GM18868 (cell line): Measurements from ENCODE around the gene MT3.
A peak's percentile ranks its signal among the peaks of the same experiment; 100 is the strongest.

Source experiments
- ATAC-seq: cut with Tn5 transposase; IDR thresholded peaks from one replicate; pipeline ENCODE4 v1.9.1; 2021; ENCODE audit warnings: mild to moderate bottlenecking, moderate library complexity; ENCODE audit not compliant: unreplicated experiment

Gene MT3

DNA sequence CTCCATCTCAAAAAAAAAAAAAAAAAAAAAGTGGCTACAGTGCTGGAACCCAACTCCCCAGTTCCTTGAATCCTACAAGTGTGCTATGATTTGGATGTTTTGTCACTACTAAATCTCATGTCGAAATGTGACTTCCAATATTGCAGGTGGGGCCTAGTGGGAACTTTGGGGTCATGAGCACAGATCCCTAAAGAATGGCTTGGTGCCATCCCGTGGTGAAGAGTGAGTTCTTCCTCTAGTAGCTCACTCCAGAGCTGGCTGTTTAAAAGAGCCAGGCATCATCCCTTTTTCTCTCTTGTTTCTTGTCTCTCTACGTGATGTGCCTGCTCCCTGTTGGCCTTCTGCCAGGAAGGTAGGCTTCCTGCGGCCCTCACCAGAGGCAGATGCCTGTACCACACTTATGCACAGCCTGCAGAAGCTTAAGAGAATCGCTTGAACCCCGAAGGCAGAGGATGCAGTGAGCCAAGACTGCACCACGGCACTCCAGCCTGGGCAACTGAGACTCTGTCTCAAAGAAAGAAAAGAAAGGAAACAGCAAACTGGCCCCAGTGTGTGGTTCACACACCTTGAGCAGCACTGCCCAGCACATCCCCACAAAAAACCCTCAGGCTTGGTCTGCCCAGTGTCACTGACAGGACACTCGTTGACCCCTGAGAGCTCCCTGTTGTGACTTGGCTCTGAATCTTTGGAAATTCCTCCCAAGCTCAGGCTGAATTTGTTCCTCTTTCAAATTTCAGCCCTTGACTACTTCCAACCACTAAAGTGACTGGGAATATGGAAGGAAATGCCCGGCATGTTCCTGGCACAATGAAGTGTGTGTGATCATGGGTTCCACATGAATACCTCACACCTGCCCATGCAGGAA lies 39.4 kb downstream of the MT3 start:
- no peak for ATAC-seq

DNA sequence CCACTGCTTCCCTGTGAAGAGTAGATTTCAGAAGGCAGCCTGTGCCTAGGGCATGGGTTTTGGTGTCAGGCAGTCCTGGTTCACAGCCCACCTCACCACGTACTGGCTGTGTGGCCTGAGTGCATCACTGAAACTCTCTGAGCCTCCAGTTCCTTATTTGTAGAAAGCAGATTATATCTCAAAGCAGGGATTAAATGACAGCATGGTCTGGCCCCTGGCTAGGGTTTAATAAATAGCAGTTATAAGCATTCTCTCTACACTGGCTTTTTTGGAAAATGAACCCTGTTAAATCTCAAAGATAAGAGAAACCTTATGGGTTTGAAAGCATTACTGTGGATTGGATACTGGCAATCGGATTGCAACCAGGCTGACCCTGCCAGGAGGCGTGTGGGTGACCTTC lies 40.2 kb downstream of the MT3 start:
- ATAC-seq = peak; percentile 33

DNA sequence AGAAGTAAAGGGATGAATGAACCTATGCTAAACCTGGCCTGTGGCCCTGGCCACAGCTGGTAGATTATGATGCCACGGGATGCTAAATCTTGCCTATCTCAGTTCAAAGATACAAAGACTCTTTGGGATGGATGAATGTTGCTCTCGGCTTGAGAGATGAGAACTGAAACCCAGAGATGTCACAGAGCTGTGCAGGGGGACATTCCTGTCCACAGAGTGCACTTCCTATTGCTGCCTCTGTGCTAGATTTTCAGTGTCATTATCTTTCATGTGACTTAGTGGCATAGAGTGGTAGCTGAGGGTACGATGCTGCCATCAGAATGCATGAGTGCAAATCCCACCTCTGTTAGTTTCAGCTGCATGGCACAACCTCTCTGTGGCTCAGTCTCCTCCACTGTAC lies 40.8 kb downstream of the MT3 start:
- peak; percentile 93 for ATAC-seq

DNA sequence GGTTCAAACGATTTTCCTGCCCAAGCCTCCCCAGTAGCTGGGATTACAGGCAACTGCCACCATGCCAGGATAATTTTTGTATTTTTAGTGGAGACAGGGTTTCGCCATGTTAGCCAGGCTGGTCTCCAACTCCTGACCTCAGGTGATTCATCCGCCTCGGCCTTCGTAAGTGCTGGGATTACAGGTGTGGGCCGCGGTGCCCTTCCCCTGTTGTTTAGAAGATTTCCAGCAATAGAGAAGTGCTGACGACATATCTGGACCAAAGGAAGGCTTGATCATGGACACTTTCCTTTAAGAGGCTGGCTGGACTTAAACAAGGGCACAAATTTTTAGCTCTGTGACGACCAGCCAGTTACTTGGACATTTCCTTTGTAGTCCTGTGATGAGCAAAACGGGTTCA lies 41.9 kb downstream of the MT3 start:
- ATAC-seq = no peak

DNA sequence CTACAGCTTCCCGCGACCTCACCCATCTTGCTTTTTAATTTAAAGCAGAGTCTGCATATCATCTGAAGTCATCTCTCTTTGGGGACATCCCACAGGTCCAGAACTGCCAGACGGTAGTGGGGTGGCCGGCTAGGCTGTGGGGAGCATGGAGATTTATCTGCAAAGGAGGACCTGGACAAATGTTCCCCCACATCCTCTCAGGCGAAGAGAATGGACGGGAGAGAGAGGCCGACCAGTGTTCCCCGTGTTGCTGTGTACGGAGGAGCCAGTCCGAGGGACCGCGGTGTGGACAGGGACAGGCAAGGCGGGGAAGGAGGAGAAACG lies 42.5 kb downstream of the MT3 start:
- no peak for ATAC-seq

DNA sequence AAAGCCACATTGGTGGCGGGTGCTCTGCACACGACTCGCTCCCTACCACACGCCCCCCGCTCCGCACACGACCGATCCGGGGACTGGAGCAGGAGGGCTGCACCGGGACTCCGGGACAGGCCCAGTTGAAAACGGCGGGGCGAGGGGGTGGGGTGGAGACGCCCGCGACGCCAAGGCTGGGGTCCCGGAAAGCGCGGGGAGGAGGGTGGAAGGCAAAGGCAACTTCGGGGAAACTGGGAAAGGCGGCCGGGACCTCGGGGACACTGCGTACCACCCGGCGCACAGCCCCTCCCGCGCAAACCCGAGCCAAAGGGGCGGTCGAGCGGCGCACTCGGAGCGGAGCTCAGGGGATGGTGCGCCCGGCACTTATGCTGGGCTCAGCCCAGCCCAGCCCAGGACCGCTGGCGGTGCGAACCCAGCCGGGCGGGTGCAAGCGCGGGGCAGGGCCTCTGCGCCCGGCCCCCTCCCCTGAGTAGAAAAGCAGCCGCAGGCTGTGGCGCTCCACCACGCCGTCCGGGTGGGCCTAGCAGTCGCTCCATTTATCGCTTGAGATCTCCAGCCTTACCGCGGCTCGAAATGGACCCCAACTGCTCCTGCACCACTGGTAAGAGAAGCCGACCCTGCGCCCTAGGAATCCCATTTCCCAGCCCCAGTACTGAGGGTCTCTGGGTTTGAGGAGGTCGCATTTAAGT lies 43.0 kb downstream of the MT3 start, which contains the start of gene MT1M:
Gene MT1M (plus strand): TSS at position 504 of the 692 bp plus-strand sequence. CDS start 73 bp downstream, at position 577.
- no peak for ATAC-seq

DNA sequence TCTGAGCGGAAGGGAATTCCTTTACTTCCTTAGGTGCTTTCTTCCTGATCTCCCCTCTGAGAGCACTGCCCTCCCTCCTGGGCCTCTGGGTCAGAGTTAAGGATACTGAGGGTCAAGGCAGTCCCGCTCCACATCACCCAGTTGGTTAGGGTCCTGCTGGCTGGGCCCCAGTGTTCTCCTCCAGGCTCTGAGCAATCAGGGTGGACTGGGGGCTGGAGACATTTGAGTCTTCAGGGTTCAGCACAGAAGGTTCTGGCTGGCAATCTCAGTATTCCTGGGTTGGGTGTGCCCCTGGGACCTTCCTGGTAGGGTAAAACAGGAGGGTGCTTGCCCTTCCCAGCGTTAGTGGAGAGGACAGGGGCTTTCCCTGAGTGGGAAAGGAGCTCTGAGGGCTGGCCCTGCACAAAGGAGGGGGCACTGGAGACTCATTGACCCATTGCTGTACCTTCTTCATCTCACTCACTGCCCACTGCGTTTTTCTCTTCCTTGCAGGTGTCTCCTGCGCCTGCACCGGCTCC lies 43.6 kb downstream of the MT3 start:
- ATAC-seq = no peak

DNA sequence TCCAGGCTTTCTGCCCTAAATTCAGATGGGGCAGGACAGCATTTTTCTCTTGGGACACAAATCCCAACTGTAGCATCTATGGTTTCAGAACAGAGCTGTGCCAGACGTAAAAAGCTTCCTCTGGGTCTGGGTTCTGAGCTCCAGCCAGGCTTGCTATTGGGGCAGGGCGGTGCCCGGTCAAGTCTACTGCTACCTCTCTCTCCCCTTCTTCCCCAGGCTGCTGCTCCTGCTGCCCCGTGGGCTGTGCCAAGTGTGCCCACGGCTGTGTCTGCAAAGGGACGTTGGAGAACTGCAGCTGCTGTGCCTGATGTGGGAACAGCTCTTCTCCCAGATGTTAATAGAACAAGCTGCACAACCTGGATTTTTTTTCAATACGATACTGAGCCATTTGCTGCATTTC lies 44.2 kb downstream of the MT3 start:
- no peak for ATAC-seq

DNA sequence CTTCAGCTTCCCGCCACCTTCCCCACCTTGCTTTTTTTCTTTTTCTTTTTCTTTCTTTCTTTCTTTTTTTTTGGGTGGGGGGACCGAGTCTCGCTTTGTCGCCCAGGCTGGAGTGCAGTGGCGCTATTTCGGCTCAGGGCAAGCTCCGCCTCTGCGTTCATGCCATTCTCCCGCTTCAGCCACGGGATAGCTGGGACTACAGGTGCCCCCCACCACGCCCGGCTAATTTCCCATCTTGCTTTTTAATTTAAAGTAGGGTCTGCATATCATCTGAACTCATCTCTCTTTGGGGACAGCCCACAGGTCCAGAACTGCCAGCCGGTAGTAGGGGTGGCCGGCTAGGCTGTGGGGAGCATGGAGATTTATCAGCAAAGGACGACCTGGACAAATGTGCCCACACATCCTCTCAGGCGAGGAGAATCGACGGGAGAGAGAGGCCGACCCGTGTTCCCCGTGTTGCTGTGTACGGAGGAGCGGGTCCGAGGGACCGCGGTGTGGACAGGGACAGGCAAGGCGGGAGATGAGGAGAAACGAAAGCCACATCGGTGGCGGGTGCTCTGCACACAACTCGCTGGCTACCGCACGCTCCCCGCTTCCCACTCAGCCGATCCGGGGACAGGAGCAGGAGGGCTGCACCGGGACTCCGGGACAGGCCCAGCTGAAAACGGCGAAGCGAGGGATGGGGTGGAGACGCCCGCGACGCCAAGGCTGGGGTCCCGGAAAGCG lies 45.5 kb downstream of the MT3 start:
- no peak for ATAC-seq

DNA sequence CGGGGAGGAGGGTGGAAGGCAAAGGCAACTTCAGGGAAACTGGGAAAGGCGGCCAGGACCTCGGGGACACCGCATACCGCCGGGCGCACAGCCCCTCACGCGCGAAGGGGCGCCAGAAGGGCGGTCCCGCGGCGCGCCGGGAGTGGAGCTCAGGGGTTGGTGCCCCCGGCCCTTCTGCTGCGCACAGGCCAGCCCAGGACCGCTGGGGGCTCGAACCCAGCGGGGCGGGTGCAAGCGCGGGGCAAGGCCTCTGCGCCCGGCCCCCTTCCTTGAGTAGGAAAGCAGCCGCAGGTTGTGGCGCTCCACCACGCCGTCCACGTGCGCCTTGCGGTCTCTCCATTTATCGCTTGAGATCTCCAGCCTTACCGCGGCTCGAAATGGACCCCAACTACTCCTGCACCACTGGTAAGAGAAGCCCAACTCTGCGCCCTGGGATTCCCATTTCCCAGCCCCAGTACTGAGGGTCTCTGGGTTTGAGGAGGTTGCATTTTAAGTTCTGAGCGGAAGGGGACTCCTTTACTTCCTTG lies 46.2 kb downstream of the MT3 start:
- no peak for ATAC-seq

DNA sequence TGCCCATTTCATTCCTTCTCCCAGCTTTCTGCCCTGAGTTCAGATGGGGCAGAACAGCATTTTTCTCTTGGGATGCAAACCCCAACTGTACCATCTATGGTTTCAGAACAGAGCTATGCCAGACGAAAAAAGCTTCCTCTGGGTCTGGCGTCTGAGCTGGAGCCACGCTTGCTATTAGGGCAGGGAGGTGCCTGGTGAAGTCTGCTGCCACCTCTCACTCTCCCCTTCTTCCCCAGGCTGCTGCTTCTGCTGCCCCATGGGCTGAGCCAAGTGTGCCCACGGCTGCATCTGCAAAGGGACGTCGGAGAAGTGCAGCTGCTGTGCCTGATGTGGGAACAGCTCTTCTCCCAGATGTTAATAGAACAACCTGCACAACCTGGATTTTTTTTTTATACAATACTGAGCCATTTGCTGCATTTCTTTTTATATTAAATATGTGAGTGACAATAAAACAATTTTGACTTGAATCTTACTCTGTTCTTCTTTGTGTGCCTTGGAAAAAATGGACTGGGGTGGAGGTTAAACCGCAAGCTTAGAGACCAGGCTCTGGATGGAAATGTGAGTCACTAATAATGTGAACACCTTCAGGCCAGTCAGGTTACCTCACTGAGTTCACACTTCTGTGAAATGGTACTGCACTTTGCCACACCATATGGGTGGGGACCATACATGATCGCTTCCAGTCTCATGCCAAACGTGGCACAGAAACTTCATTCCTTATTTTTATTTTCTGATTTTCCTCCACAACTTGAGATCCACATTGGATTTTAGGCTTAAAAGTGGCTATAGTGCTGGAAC lies 47.5 kb downstream of the MT3 start:
- no peak for ATAC-seq

DNA sequence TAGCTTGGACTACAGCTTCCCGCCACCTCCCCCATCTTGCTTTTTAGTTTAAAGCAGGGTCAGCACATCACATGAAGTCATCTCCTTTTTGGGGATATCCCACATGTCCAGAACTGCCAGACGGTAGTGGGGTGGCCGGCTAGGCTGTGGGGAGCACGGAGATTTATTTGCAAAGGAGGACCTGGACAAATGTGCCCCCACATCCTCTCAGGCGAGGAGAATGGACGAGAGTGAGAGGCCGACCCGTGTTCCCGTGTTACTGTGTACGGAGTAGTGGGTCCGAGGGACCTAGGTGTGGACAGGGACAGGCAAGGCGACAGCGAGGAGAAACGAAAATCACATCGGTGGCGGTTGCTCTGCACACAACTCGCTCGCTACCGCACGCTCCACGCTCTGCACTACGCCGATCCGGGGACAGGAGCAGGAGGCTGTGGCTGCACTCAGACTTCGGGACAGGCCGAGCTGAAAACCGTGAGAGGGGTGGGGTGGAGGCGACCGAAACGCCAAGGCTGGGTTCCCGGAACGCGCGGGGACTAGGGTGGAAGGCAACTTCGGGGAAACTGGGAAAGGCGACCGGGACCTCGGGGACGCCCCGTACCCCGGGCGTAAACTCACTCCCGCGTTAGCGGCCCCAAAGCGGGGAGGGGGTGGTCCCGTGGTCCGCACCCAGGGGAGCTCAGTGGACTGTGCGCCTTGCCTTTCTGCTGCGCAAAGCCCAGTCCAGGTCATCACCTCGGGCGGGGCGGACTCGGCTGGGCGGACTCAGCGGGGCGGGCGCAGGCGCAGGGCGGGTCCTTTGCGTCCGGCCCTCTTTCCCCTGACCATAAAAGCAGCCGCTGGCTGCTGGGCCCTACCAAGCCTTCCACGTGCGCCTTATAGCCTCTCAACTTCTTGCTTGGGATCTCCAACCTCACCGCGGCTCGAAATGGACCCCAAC lies 48.8 kb downstream of the MT3 start, which contains the start of gene MT1A:
Gene MT1A (plus strand): TSS at position 853 of the 937 bp plus-strand sequence. CDS start 73 bp downstream, at position 926.
- ATAC-seq = no peak

DNA sequence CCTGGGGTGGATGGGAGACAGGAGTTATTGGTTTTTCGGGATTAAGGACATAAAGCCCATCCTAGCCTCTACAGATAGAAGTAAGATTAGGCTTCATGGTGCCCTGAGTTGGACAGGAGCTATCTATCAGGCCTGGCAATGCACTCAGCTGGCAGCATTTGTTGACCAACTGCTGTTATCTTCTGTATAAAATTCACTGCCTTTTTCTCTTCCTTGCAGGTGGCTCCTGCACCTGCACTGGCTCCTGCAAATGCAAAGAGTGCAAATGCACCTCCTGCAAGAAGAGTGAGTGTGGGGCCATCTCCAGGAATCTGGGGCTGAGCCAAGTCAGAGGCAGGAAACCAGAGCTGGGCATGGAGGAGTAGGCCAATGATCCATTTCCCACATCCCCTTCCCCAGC lies 49.7 kb downstream of the MT3 start:
- ATAC-seq = no peak

DNA sequence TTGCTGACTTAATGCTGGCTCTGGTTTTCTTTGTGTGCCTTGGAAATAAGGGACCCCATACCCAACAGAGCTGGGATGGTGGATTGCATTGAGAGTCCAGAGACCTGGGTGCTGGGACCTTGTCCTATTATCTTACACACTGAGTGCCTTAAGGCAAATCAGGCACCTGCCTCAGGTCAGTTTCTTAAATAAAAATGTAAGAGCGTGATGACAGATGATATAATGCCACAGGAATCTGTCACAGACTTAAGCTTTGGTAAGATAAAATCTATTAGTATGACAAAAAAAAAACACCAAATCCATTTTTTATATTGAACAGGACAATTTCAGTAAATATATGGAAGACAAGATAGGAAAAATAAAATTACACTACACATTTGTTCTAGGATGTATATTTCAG lies 50.7 kb downstream of the MT3 start:
- ATAC-seq = no peak
